Smooth muscle cell (in vitro differentiated cells): Measurements from ENCODE around the gene CKS1B. TPM values are rescaled to one million over a fixed set of nuclear protein-coding genes. Genes with fewer than 3 reads are reported as not detected.

Source experiments
- DNase-seq: peaks from one replicate; lab custom pipeline; 2025; ENCODE audit not compliant: unreplicated experiment; lab: John Stamatoyannopoulos, UW
- H2AFZ ChIP-seq: fragments of 200-600 bp; sonication (generic); 2 replicates; pipeline ENCODE4 v1.6.0; 2016; ENCODE audit warnings: antibody characterized with exemption, low read depth, mild to moderate bottlenecking
- H3F3A ChIP-seq: fragments of 200-600 bp; sonication (generic); 2 replicates; pipeline ENCODE4 v1.6.0; 2017; ENCODE audit warnings: antibody characterized with exemption, low read depth
- H3K27ac ChIP-seq: fragments of 200-600 bp; sonication (generic); 2 replicates; pipeline ENCODE4 v1.5.1; 2016; ENCODE audit warnings: low read depth, mild to moderate bottlenecking
- H3K27me3 ChIP-seq: fragments of 200-600 bp; sonication (generic); 2 replicates; pipeline ENCODE4 v1.6.1; 2016; ENCODE audit warnings: low read depth, mild to moderate bottlenecking
- H3K36me3 ChIP-seq: fragments of 200-600 bp; sonication (generic); 2 replicates; pipeline ENCODE4 v1.5.1; 2016; ENCODE audit warnings: low read depth
- H3K4me1 ChIP-seq: fragments of 200-600 bp; sonication (generic); 2 replicates; pipeline ENCODE4 v1.5.1; 2016; ENCODE audit warnings: low read depth
- H3K4me2 ChIP-seq: fragments of 200-600 bp; sonication (generic); 2 replicates; pipeline ENCODE4 v1.6.0; 2016; ENCODE audit warnings: mild to moderate bottlenecking
- H3K4me3 ChIP-seq: fragments of 200-600 bp; sonication (generic); 2 replicates; pipeline ENCODE4 v1.5.1; 2016; ENCODE audit warnings: mild to moderate bottlenecking
- H3K79me2 ChIP-seq: fragments of 200-600 bp; sonication (generic); 2 replicates; pipeline ENCODE4 v1.6.0; 2016; ENCODE audit warnings: low read depth, mild to moderate bottlenecking
- H3K9ac ChIP-seq: fragments of 200-600 bp; sonication (generic); 2 replicates; pipeline ENCODE4 v1.6.0; 2016; ENCODE audit warnings: low read depth
- H3K9me3 ChIP-seq: fragments of 200-600 bp; sonication (generic); replicated peaks from 2 replicates; pipeline ENCODE4 v1.5.1; 2016; ENCODE audit warnings: low read depth
- H4K20me1 ChIP-seq: fragments of 200-600 bp; sonication (generic); 2 replicates; pipeline ENCODE4 v1.6.0; 2016; ENCODE audit warnings: low read depth
- CTCF ChIP-seq: fragments of 200-600 bp; sonication (generic); IDR thresholded peaks from 2 replicates; pipeline ENCODE4 v1.5.1; 2017; ENCODE audit warnings: borderline replicate concordance, mild to moderate bottlenecking, antibody characterized with exemption; ENCODE audit not compliant: insufficient read depth, poor library complexity, severe bottlenecking
- WGBS: methylation state at CpG from one replicate; pipeline ENCODE4 v1.1.7; 2016; ENCODE audit warnings: low lambda C conversion rate; 5-methylcytosine and 5-hydroxymethylcytosine counted together
- polyA plus RNA-seq: library from polyadenylated mRNA; unstranded; fragments of >200 nt; fragmentation: Nextera tagmentation; extraction: Ambion mirVana; gene quantifications from 2 replicates; pipeline ENCODE4 v1.2.1, GENCODE V29; 2016
- total RNA-seq: library from RNA; depleted of rRNA; stranded (reverse); fragments of >200 nt; gene quantifications from 2 replicates; pipeline ENCODE4 v1.2.3, GENCODE V29; 2014

CKS1B gene
- total and polyA plus RNA-seq, 2 experiments from 2014 or later = 41.6 to 116 TPM

GRCh38 chr1:154987326-154987725, 12.8 kb downstream of the CKS1B start:
- H3K27me3 ChIP-seq = no peaks in the 10 kb centered on the region
- H3K9me3 ChIP-seq = no peaks in the 10 kb centered on the region
- H3K27ac ChIP-seq = no peak overlapping the region
- no peak overlapping the region for H2AFZ ChIP-seq
- no peaks in the 10 kb centered on the region for H3K36me3 ChIP-seq
- peaks cover 32% of the 10 kb centered on the region for H3K79me2 ChIP-seq
- 93% methylated on average over 6 of the region's 6 CpGs for WGBS
- H3K9ac ChIP-seq = no peak overlapping the region
- no peak overlapping the region for H3K4me2 ChIP-seq
- no peak for DNase-seq
- no peaks in the 10 kb centered on the region for H3F3A ChIP-seq
- H3K4me1 ChIP-seq = peaks cover 9% of the 10 kb centered on the region
- TF ChIP-seq CTCF = no peak
- no peaks in the 10 kb centered on the region for H4K20me1 ChIP-seq
- no peak overlapping the region for H3K4me3 ChIP-seq

GRCh38 chr1:154988058-154988954, 13.8 kb downstream of the CKS1B start:
- Histone ChIP-seq H3K36me3 (no peaks in the 10 kb centered on the region), H3K9ac (no peak overlapping the region), H3K4me2 (no peak overlapping the region), H3F3A (no peaks in the 10 kb centered on the region), H3K9me3 (no peaks in the 10 kb centered on the region), H3K79me2 (peaks cover 31% of the 10 kb centered on the region), H3K4me3 (no peak overlapping the region), H2AFZ (no peak overlapping the region), H3K4me1 (peaks cover 4% of the 10 kb centered on the region), H3K27ac (no peak overlapping the region), H3K27me3 (no peaks in the 10 kb centered on the region), H4K20me1 (no peaks in the 10 kb centered on the region)
- WGBS = 97% methylated on average over 17 of the region's 17 CpGs
- no peak for DNase-seq
- no peak for TF ChIP-seq CTCF

GRCh38 chr1:154989195-154989860, 14.8 kb downstream of the CKS1B start:
- no peak for DNase-seq

More at GRCh38 chr1:154989195-154989860, 14.8 kb downstream of the CKS1B start:
- H4K20me1 ChIP-seq = no peaks in the 10 kb centered on the region
- no peaks in the 10 kb centered on the region for H3K27me3 ChIP-seq
- H3K79me2 ChIP-seq = peaks cover 21% of the 10 kb centered on the region
- H3K4me2 ChIP-seq = no peak overlapping the region
- H3K36me3 ChIP-seq = no peaks in the 10 kb centered on the region
- H3K27ac ChIP-seq = no peak overlapping the region
- no peak for TF ChIP-seq CTCF
- no peak overlapping the region for H3K9ac ChIP-seq
- no peaks in the 10 kb centered on the region for H3K4me1 ChIP-seq
- H3K9me3 ChIP-seq = no peaks in the 10 kb centered on the region
- WGBS = 97% methylated on average over 3 of the region's 3 CpGs
- H3K4me3 ChIP-seq = no peak overlapping the region
- no peaks in the 10 kb centered on the region for H3F3A ChIP-seq
- H2AFZ ChIP-seq = no peak overlapping the region
